GM21390 (cell line): ENCODE data around the gene PDLIM7.

Source experiments
- ATAC-seq: cut with Tn5 transposase; IDR thresholded peaks from one replicate; pipeline ENCODE4 v1.9.1; 2021; ENCODE audit not compliant: unreplicated experiment

The PDLIM7 gene

GRCh38 chr5:177524941-177525655 is 27.7 kb upstream of the PDLIM7 start:
- ATAC-seq: no peak

GRCh38 chr5:177524539-177524900 is 27.1 kb upstream of the PDLIM7 start:
- no peak for ATAC-seq

DNA sequence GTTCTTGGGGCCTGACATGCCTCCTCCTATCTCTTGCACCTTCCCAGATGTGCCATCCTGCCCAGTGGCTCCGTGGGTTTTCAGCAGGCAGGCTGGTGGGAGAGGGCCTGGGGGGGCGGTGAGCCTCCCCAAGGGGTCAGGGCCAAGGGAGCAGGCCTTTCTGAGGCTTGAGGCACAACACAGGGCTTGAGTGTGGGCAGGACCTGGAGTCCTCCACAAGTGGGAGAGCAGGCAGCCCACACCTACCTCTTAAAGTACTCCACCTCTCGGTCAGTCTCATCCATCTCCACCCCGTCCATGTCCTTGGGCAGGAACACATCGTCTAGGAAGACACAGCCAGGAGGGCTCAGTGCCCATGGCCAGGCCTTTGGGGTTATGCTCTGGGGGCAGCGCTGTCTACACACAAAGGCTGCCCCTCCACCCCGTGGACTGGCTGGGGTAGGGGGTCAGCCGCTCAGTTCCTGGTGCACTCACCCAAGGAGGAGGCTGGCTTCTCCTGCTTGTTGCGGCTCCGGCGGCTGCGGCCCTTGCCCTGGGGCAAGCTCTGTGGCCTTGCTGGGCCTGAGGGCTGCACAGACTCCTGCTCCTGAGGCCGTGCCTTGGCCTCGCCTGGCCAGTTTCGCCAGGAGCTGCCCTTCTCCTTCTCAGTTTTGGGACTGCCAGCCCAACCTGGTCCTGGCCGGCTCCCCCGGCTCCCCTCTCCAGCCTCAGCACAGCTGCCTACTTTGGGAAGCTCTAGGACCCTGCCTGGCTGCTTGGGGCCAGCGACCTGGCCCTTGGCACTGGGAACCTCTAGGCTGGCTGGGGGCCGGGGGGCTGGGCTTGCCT is 26.5 kb upstream of the PDLIM7 start:
- ATAC-seq: no peak

DNA sequence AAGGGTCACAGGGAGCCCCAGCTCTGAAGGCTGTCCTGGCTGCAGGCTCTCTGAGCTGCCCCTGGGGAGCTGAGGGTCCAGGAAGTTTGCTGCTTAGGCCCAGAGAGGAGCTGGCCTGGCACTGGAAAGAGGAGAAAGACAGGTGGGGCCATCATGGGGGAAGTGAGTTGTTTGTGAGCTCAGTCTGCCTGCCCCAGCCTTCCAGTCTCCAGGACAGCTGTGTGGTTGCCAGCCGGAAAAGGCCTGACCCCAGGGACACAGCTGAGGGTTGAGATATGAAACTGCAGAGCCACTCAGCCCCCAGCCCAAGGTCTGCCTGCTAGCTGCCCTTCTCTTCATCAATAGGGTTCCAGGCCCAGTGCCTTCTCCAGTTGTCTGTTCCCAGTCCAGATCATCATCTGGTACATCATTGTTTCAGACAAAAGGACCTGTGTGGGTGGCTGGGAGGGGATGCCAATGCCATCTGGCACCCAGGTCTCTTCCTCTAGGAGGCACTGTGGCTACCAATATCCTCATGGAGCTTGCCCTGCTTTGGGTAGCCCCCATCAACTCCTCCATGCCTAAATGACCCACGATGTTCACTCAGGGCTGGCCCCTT is 23.6 kb upstream of the PDLIM7 start:
- ATAC-seq: no peak

- ATAC-seq: no peak
These were observed 22.9 kb upstream of the PDLIM7 start for GRCh38 chr5:177520271-177520670.

GRCh38 chr5:177519463-177520235 is 22.2 kb upstream of the PDLIM7 start:
- no peak for ATAC-seq

DNA sequence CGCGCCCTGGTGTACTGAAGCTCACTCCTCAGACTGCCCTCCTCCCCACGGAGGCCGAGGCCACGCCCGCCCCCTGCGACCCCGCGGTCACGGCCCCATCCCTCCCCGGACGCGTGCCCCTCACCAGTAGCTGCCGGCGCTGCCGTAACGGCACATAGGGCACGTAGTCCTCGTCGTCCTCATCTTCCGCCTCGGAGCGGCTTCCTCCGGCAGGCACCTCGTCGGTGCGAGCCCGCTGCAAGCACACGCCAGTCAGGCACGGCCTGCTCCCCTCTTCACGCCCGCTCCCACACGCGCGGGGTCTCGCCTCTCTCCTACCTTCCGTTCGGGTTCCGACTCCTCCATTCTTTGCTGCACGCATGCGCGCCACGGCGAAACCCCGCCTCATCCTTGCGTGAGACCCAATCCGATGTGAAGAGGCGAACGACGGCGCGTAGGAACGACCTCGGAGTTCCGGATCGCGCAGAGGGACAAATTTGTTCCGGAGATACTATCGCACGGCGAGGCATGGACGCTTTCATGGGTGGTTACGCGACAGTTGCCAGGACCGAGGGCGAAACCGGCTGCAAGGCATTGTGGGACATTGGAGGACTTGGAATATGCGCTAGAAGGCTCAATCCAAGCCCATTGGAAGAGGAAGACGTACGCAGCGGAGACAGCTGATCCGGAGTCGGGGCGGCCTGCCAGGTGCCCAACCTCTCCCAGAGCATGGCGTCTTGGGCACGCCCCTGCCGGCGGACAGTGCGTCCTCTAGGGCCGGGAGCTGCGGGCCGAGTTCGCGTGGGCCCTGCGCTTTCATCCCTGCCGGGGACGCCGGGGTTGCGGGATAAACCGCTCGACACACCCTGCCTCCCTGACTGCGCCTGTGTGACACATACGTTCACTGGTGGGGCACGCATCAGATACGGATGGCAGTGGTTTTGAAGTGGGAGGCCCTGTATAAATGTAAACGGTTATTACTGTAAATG is 19.5 kb upstream of the PDLIM7 start, which contains the start of gene DDX41:
Gene DDX41, minus strand, starts transcription at position 361 of the 968 bp plus-strand sequence. Its CDS starts 16 bp downstream, at position 345.
- peak; percentile 74 for ATAC-seq

DNA sequence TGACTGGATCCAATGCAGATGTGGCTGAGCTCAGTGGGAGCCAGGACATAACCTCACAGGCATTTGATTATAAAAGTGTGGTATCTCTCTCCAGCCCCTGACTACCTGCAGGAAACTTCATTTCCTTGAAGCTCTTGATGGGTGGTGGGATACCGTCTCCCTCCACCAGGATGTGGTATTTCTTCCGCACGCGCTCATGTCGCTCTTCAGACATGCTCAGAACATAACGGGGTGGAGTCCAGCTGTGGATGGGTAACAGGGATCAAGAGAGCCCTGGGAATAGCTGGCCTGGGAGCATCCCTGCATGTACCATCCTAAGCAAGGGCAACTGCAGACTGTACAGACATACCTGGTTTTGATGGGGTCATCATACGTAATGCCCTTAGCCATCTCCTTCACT is 18.2 kb upstream of the PDLIM7 start:
- no peak for ATAC-seq

GRCh38 chr5:177514541-177514940 is 17.1 kb upstream of the PDLIM7 start:
- no peak for ATAC-seq

GRCh38 chr5:177513500-177513899 is 16.1 kb upstream of the PDLIM7 start:
- no peak for ATAC-seq

DNA sequence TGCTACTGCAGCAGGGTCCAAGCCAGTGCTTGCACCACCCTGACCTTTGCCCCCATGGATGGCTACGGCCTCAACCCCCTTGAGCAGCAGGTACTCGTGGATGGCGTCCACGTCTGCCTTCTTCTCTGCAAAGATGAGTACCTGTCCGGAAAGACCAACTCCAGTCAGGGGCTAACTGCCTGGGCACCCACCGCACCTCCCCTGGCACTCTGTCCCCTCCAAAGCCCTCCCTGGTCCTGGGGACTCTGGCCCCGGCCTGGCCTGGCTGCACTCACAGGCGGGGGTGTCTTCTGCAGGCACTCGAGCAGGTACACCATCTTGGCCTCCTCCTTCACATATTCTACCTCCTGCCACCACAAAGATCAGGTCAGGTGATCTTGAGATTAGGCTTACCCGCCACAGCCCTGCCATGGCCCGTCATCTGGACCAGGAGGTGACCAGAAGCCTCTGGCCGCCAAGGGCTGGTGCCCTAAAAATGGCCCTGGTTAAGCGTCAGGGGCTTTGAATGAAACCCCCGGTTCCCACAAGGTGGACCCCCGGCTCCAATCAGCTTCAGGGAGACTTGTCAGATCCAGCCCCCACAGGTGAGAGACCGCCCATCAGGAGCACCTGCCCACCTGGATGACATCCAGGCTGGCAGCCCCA is 15.5 kb upstream of the PDLIM7 start:
- ATAC-seq: no peak

- no peak for ATAC-seq
These were observed 14.6 kb upstream of the PDLIM7 start for GRCh38 chr5:177511796-177512675.

- ATAC-seq: no peak
These were observed 13.8 kb upstream of the PDLIM7 start for GRCh38 chr5:177511181-177511580.

DNA sequence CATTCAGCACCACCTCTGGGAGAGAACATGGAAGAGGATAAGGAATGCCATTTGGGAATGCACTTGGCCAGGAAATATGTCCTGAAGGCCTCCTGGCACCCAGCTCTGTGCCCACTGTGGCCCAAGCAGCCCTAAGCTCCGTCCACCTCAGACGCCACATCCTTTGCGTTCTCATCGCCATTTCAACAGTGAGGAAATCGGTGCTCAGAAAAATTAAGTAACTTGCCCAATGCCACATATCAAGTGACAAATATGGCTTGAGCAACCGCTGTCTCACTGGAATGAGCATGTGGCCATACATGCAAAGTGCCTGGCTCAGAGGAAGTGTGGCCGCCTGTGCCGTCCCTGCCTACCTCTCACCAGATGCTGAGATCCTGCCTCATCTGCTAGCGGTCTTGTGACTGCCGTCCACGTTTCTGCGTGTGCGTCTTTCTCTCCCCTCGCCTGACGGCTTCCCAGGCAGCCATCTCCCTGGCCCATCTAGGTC is 13.2 kb upstream of the PDLIM7 start:
- no peak for ATAC-seq

- peak; percentile 37 for ATAC-seq
These were observed 12.7 kb upstream of the PDLIM7 start for GRCh38 chr5:177509991-177510566.

- ATAC-seq: no peak
These were observed 12.1 kb upstream of the PDLIM7 start, which contains the start of gene DOK3 for GRCh38 chr5:177509381-177509951. Gene DOK3, minus strand, starts transcription at chr5:177509826. Its CDS starts 286 bp downstream, at chr5:177509540.

- ATAC-seq: no peak
These were observed 11.4 kb upstream of the PDLIM7 start for GRCh38 chr5:177508837-177509236.

DNA sequence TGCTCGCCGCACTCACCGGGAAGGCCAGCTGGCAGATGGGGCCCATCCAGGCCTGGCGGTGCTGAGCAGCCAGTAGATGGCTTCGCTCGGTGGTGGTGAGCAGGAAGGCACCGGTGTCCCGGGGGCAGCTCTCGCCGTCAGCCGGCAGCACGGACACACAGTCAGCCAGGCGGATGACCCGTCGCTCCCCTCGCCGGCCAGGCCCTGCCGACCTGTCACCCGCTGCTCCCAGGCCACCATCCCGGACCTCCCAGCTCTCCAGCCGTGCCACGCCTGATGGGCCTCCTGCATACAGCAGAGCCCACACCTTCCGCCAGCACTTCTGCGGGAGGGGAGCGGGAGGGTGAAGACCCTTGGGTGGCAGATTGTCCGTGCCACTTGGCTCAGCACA is 10.8 kb upstream of the PDLIM7 start:
- no peak for ATAC-seq
